Activated CD8-positive, alpha-beta T cell treated with anti-CD3 and anti-CD28 coated beads for 36 hours (primary cell): ENCODE measurements around the gene SECTM1. TPM values are rescaled to one million over a fixed set of nuclear protein-coding genes. Genes with fewer than 3 reads are reported as not detected.

Experiments used
- ATAC-seq: fragments of 200-7000 bp; cut with Tn5 transposase; one replicate; pipeline ENCODE4 v1.10.0; 2021; ENCODE audit warnings: mild to moderate bottlenecking, moderate library complexity
- CTCF ChIA-PET: fragments of 350-600 bp; sonication (Branson Sonifier 250); formaldehyde crosslinking; loops from one replicate; lab custom pipeline; 2021; ENCODE audit warnings: antibody characterized with exemption; lab: Charles Lee
- POLR2A ChIA-PET: fragments of 350-600 bp; sonication (Branson Sonifier 250); formaldehyde crosslinking; loops from one replicate; lab custom pipeline; 2021; ENCODE audit warnings: antibody characterized with exemption; lab: Charles Lee
- DNase-seq: peaks from one replicate; pipeline ENCODE4 v3.0.0-alpha.2; 2020
- H3K27ac Mint-ChIP-seq: one replicate; pipeline ENCODE4 v1.8.0; 2021; ENCODE audit warnings: mild to moderate bottlenecking, mixed read lengths
- H3K27me3 Mint-ChIP-seq: one replicate; pipeline ENCODE4 v1.8.0; 2021; ENCODE audit warnings: mixed read lengths
- H3K36me3 Mint-ChIP-seq: one replicate; pipeline ENCODE4 v1.8.0; 2021; ENCODE audit warnings: low read depth, mixed read lengths
- H3K4me1 Mint-ChIP-seq: one replicate; pipeline ENCODE4 v1.8.0; 2021; ENCODE audit warnings: low read depth, mixed read lengths
- H3K4me3 Mint-ChIP-seq: one replicate; pipeline ENCODE4 v1.8.0; 2021; ENCODE audit warnings: mild to moderate bottlenecking, moderate library complexity, mixed read lengths
- H3K9me3 Mint-ChIP-seq: one replicate; pipeline ENCODE4 v1.8.0; 2021; ENCODE audit warnings: mixed read lengths
- CTCF ChIP-seq: fragments of 200-600 bp; IDR thresholded peaks from one replicate; pipeline ENCODE4 v1.8.0; 2022; ENCODE audit warnings: antibody characterized with exemption, mild to moderate bottlenecking
- intact Hi-C: fragments of 100-400 bp; cut with micrococcal nuclease; formaldehyde crosslinking; loops from one replicate; pipeline ENCODE4 v1.10.0; 2022
- total RNA-seq, 2 experiments: library from RNA; stranded (reverse); gene quantifications; one replicate each; pipeline ENCODE4 v1.2.3, GENCODE V29; 2021

The SECTM1 gene
- total RNA-seq, 2 experiments from 2014 or later, result 0.45 to 0.50 TPM

- no peak for ATAC-seq
- no peak for TF ChIP-seq CTCF
- intact Hi-C loops, result no loop called here
- POLR2A ChIA-PET, result interaction anchor here (1.1 to 1.6 kb wide), 2 partner anchors 19 to 60 kb away, joined by 3 to 5 read pairs; no protein-coding TSS in a partner anchor
- Mint-ChIP-seq H3K4me3 (no peak overlapping the region), H3K9me3 (no peaks in the 10 kb centered on the region), H3K36me3 (no peaks in the 10 kb centered on the region), H3K4me1 (peaks cover 24% of the 10 kb centered on the region), H3K27me3 (no peaks in the 10 kb centered on the region), H3K27ac (no peak overlapping the region)
- CTCF ChIA-PET, result interaction anchor here (1.5 kb wide), 1 partner anchor 49 kb away, joined by 3 read pairs; no protein-coding TSS in a partner anchor
- no peak for DNase-seq
Measured at GRCh38 chr17:82285141-82285540, 48.4 kb downstream of the SECTM1 start.

GRCh38 chr17:82283208-82283749, 50.3 kb downstream of the SECTM1 start:
- POLR2A ChIA-PET, result interaction anchor here (0.8 to 3.7 kb wide), 5 partner anchors 9 to 54 kb away, joined by 3 to 20 read pairs (median 4); partner anchors contain the start of gene SLC16A3
- no peak for TF ChIP-seq CTCF
- Mint-ChIP-seq H3K4me1 (peaks cover 23% of the 10 kb centered on the region), H3K27ac (peak overlapping the region; percentile 52), H3K9me3 (no peaks in the 10 kb centered on the region), H3K27me3 (no peaks in the 10 kb centered on the region), H3K36me3 (no peaks in the 10 kb centered on the region), H3K4me3 (no peak overlapping the region)
- intact Hi-C loops, result no loop called here
- CTCF ChIA-PET, result interaction anchor here (0.8 to 1.3 kb wide), 3 partner anchors 8 to 38 kb away, joined by 3 to 4 read pairs (median 3); no protein-coding TSS in a partner anchor
- peak; percentile 82 for DNase-seq
- ATAC-seq, result peak; percentile 86

- no peak for TF ChIP-seq CTCF
- ChIA-PET CTCF (no interaction called here), POLR2A (interaction anchor here (0.8 to 3.7 kb wide), 5 partner anchors 10 to 54 kb away, joined by 3 to 20 read pairs (median 4); partner anchors contain the start of gene SLC16A3)
- no peak for ATAC-seq
- no peaks in the 10 kb centered on the region for H3K36me3 Mint-ChIP-seq
- DNase-seq, result no peak
- intact Hi-C loops, result no loop called here
- H3K4me1 Mint-ChIP-seq, result peaks cover 19% of the 10 kb centered on the region
- no peaks in the 10 kb centered on the region for H3K27me3 Mint-ChIP-seq
- H3K9me3 Mint-ChIP-seq, result no peaks in the 10 kb centered on the region
- H3K4me3 Mint-ChIP-seq, result no peak overlapping the region
- H3K27ac Mint-ChIP-seq, result no peak overlapping the region
Measured at GRCh38 chr17:82282239-82283207, 51.0 kb downstream of the SECTM1 start.

GRCh38 chr17:82281502-82282238, 51.9 kb downstream of the SECTM1 start:
- DNase-seq (peak; percentile 81), ATAC-seq (peak; percentile 79)
- ChIA-PET POLR2A (interaction anchor here (3.7 kb wide), 1 partner anchor 16 kb away, joined by 20 read pairs; no protein-coding TSS in a partner anchor), CTCF (no interaction called here)
- H3K27ac Mint-ChIP-seq, result no peak overlapping the region
- intact Hi-C loops, result no loop called here
- no peaks in the 10 kb centered on the region for H3K27me3 Mint-ChIP-seq
- no peak for TF ChIP-seq CTCF
- no peaks in the 10 kb centered on the region for H3K36me3 Mint-ChIP-seq
- H3K4me3 Mint-ChIP-seq, result no peak overlapping the region
- H3K4me1 Mint-ChIP-seq, result peaks cover 19% of the 10 kb centered on the region
- no peaks in the 10 kb centered on the region for H3K9me3 Mint-ChIP-seq
